ENCODE data around the gene LRRC9. TPM values are rescaled to one million over a fixed set of nuclear protein-coding genes. Genes with fewer than 3 reads are reported as not detected.
A peak's percentile ranks its signal among the peaks of the same experiment; 100 is the strongest.

Gene LRRC9
- total RNA-seq, 1 experiment from 2014 or later = not detected

DNA sequence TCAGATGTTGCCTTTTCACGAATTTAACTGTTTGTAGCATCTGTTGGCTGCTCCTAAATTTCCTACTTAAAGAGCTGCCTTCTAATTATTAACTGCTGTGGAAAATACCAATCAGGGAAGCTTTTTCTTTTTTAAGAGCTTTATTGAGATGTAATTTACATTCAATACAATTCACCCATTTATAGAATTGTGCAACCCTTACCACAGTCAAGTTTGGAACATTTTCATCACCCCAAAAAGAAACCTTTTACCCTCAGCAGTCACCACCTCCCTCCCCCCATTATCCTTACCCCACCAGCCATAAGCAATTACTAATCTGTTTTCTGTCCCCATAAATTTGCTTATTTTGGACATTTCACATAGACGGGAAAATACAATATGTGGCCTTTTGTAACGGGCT, 173.1 kb downstream of the LRRC9 start:
- TF ChIP-seq EZH2phosphoT487 (IDR thresholded peaks at IDR 0.05; ENCODE audit: borderline replicate concordance, low read length) (no peak), CTCF (conservative IDR thresholded peaks at IDR 0.05; ENCODE audit: low read depth, low read length) (no peak), EZH2 (IDR thresholded peaks at IDR 0.05; ENCODE audit: low read length, unreplicated experiment) (no peak)
- ATAC-seq (no peak), DNase-seq (peak; percentile 32)
- POLR2A ChIA-PET (ENCODE audit: unreplicated experiment) = interaction anchor here (1.0 to 1.4 kb wide), 3 partner anchors 58 to 156 kb away, joined by 5 to 23 read pairs (median 6); partner anchors contain the start of gene PPM1A
- Histone ChIP-seq H3K36me3 (ENCODE audit: low read depth, low read length) (peaks cover 11% of the 10 kb centered on the region), H3K9ac (ENCODE audit: low read length) (peak overlapping the region; percentile 86), H4K20me1 (ENCODE audit: low read length) (peaks cover 17% of the 10 kb centered on the region), H3K4me1 (ENCODE audit: insufficient read depth, low read length) (peaks cover 42% of the 10 kb centered on the region), H3K9me2 (replicated peaks; ENCODE audit: low read length) (no peaks in the 10 kb centered on the region), H3K9me3 (ENCODE audit: low read length) (no peaks in the 10 kb centered on the region), H3K27ac (ENCODE audit: low read length) (peak overlapping the region; percentile 85), H2AFZ (ENCODE audit: low read length) (peak overlapping the region; percentile 95), H3F3A (ENCODE audit: low read length, unreplicated experiment) (no peaks in the 10 kb centered on the region), H3K4me2 (ENCODE audit: low read length) (peak overlapping the region; percentile 85), H3K27me3 (ENCODE audit: low read length) (no peaks in the 10 kb centered on the region), H3K79me2 (ENCODE audit: low read length) (peaks cover 59% of the 10 kb centered on the region), H3K4me3 (ENCODE audit: low read length) (peak overlapping the region; percentile 76)
- intact Hi-C loops (cut with micrococcal nuclease) = no loop called here
- CTCF ChIA-PET = no interaction called here
- BruUV-seq (replicated peaks) = no TSS peak

GRCh38 chr14:60093606-60094005, 173.7 kb downstream of the LRRC9 start:
- TF ChIP-seq CTCF (conservative IDR thresholded peaks at IDR 0.05; ENCODE audit: low read depth, low read length) (no peak), EZH2phosphoT487 (IDR thresholded peaks at IDR 0.05; ENCODE audit: borderline replicate concordance, low read length) (no peak), EZH2 (IDR thresholded peaks at IDR 0.05; ENCODE audit: low read length, unreplicated experiment) (no peak)
- peak overlapping the region; percentile 76 for H3K4me3 ChIP-seq (ENCODE audit: low read length)
- H3K27me3 ChIP-seq (ENCODE audit: low read length) = no peaks in the 10 kb centered on the region
- peaks cover 64% of the 10 kb centered on the region for H3K79me2 ChIP-seq (ENCODE audit: low read length)
- H3K4me2 ChIP-seq (ENCODE audit: low read length) = peak overlapping the region; percentile 85
- CTCF ChIA-PET = no interaction called here
- H3K36me3 ChIP-seq (ENCODE audit: low read depth, low read length) = peaks cover 14% of the 10 kb centered on the region
- H3K27ac ChIP-seq (ENCODE audit: low read length) = no peak overlapping the region
- ATAC-seq (no peak), DNase-seq (peak; percentile 30)
- intact Hi-C loops (cut with micrococcal nuclease) = no loop called here
- POLR2A ChIA-PET (ENCODE audit: unreplicated experiment) = interaction anchor here (1.0 to 1.1 kb wide), 2 partner anchors 58 to 86 kb away, joined by 5 to 6 read pairs; no protein-coding TSS in a partner anchor
- BruUV-seq (replicated peaks) = no TSS peak
- H3K4me1 ChIP-seq (ENCODE audit: insufficient read depth, low read length) = peaks cover 42% of the 10 kb centered on the region
- peaks cover 17% of the 10 kb centered on the region for H4K20me1 ChIP-seq (ENCODE audit: low read length)
- H3F3A ChIP-seq (ENCODE audit: low read length, unreplicated experiment) = no peaks in the 10 kb centered on the region
- H3K9ac ChIP-seq (ENCODE audit: low read length) = peak overlapping the region; percentile 86
- no peak overlapping the region for H2AFZ ChIP-seq (ENCODE audit: low read length)
- no peaks in the 10 kb centered on the region for H3K9me3 ChIP-seq (ENCODE audit: low read length)
- no peaks in the 10 kb centered on the region for H3K9me2 ChIP-seq (replicated peaks; ENCODE audit: low read length)

DNA sequence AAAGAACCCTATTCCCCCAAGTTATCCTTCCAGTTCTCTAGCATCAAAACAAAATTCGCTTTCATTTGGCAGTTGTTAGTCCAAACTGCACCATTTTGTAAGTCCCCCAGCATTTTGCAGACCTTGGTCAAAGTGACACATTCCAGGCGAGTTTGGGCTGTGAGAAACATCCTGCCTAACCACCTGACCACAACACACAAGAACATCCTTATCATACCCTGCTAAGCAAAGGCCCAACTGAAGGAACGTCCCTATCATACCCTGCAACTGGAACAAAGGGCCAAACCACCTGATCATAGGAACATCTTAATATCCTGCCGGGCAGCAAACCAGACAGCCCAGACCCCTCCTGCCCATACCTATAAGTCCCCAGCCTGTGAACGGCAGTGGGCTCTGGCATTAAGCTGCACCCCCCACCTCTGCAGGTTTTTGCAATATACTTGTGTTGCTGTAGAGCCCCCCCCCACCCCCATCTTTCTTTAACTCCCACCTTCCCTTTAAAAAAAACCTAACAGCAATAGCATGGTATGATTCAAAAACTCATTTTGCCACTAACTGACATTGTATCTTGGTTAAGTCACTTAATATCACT, 174.5 kb downstream of the LRRC9 start:
- Histone ChIP-seq H3K4me2 (ENCODE audit: low read length) (peak overlapping the region; percentile 85), H4K20me1 (ENCODE audit: low read length) (peaks cover 17% of the 10 kb centered on the region), H3K27me3 (ENCODE audit: low read length) (no peaks in the 10 kb centered on the region), H3K9ac (ENCODE audit: low read length) (no peak overlapping the region), H3K79me2 (ENCODE audit: low read length) (peaks cover 71% of the 10 kb centered on the region), H3K4me3 (ENCODE audit: low read length) (peak overlapping the region; percentile 76), H2AFZ (ENCODE audit: low read length) (no peak overlapping the region), H3F3A (ENCODE audit: low read length, unreplicated experiment) (no peaks in the 10 kb centered on the region), H3K9me3 (ENCODE audit: low read length) (no peaks in the 10 kb centered on the region), H3K4me1 (ENCODE audit: insufficient read depth, low read length) (peaks cover 42% of the 10 kb centered on the region), H3K9me2 (replicated peaks; ENCODE audit: low read length) (no peaks in the 10 kb centered on the region), H3K27ac (ENCODE audit: low read length) (no peak overlapping the region), H3K36me3 (ENCODE audit: low read depth, low read length) (peaks cover 14% of the 10 kb centered on the region)
- POLR2A ChIA-PET (ENCODE audit: unreplicated experiment) = no interaction called here
- peak; percentile 87 for DNase-seq
- BruUV-seq (replicated peaks) = no TSS peak
- TF ChIP-seq EZH2 (IDR thresholded peaks at IDR 0.05; ENCODE audit: low read length, unreplicated experiment) = no peak
- CTCF ChIA-PET = no interaction called here
- intact Hi-C loops (cut with micrococcal nuclease) = no loop called here
- ATAC-seq = peak; percentile 2; the same call in 1 of the 2 replicates

Measured in PC-3 (cell line).